Activated CD4-positive, alpha-beta T cell treated with anti-CD3 and anti-CD28 coated beads for 4 hours (primary cell): ENCODE measurements around the gene KIF5C.
A peak's percentile ranks its signal among the peaks of the same experiment; 100 is the strongest.
"Not testable (repeated sequence)": the region's sequence is repeated elsewhere in the genome, so short reads cannot be mapped to it uniquely, and the experiment has no call there.

Source experiments
- DNase-seq, 2 donors: peaks; one replicate each; pipeline ENCODE4 v3.0.0-alpha.2; 2020

Gene KIF5C

GRCh38 chr2:148967578-148967977 lies 92.6 kb downstream of the KIF5C start:
- no peak for DNase-seq

GRCh38 chr2:148968301-148968700 lies 93.3 kb downstream of the KIF5C start:
- no peak for DNase-seq

- no peak for DNase-seq
Observed at GRCh38 chr2:148968776-148969319, 93.8 kb downstream of the KIF5C start.

GRCh38 chr2:148969659-148970061 lies 94.6 kb downstream of the KIF5C start:
- DNase-seq = no peak

GRCh38 chr2:148970385-148970784 lies 95.4 kb downstream of the KIF5C start:
- DNase-seq = no peak

- no peak for DNase-seq
Observed at GRCh38 chr2:148971547-148971946, 96.5 kb downstream of the KIF5C start.

- no peak for DNase-seq
Observed at GRCh38 chr2:148974095-148974494, 99.1 kb downstream of the KIF5C start.

- DNase-seq = no peak
Observed at GRCh38 chr2:148978026-148978685, 103.1 kb downstream of the KIF5C start.

GRCh38 chr2:148978706-148979105 lies 103.7 kb downstream of the KIF5C start:
- DNase-seq = no peak

- no peak for DNase-seq
Observed at GRCh38 chr2:148979164-148979918, 104.3 kb downstream of the KIF5C start.

GRCh38 chr2:148979919-148980277 lies 104.9 kb downstream of the KIF5C start:
- no peak for DNase-seq

GRCh38 chr2:148980496-148980895 lies 105.5 kb downstream of the KIF5C start:
- not testable (repeated sequence) for DNase-seq

- DNase-seq = no peak
Observed at GRCh38 chr2:148981324-148981723, 106.3 kb downstream of the KIF5C start.

- no peak for DNase-seq
Observed at GRCh38 chr2:148981781-148982180, 106.8 kb downstream of the KIF5C start.

- DNase-seq = no peak
Observed at GRCh38 chr2:148982282-148982681, 107.3 kb downstream of the KIF5C start.

- DNase-seq = no peak
Observed at GRCh38 chr2:148983896-148984295, 108.9 kb downstream of the KIF5C start.

- DNase-seq = no peak
Observed at GRCh38 chr2:148984449-148984848, 109.4 kb downstream of the KIF5C start.

- DNase-seq = no peak
Observed at GRCh38 chr2:148987286-148987685, 112.3 kb downstream of the KIF5C start.

- DNase-seq = no peak
Observed at GRCh38 chr2:148988337-148988736, 113.3 kb downstream of the KIF5C start.

- peak; percentile 37 to 53 for DNase-seq
Observed at GRCh38 chr2:148989882-148990493, 115.0 kb downstream of the KIF5C start.

- DNase-seq = no peak
Observed at GRCh38 chr2:148990968-148991367, 115.9 kb downstream of the KIF5C start.

GRCh38 chr2:148992448-148992847 lies 117.4 kb downstream of the KIF5C start:
- no peak for DNase-seq

- DNase-seq = no peak
Observed at GRCh38 chr2:148993351-148993750, 118.3 kb downstream of the KIF5C start.

- no peak for DNase-seq
Observed at GRCh38 chr2:148994341-148994740, 119.3 kb downstream of the KIF5C start.
